Measurements from ENCODE around the gene AFG3L2. TPM values are rescaled to one million over a fixed set of nuclear protein-coding genes. Genes with fewer than 3 reads are reported as not detected.

AFG3L2 gene
- total and polyA plus RNA-seq, 9 of the 15 experiments (the other 6 are each of a cell fraction or from before 2014, with no cell fraction given): 24.1 to 109 (median 84.0) TPM

DNA sequence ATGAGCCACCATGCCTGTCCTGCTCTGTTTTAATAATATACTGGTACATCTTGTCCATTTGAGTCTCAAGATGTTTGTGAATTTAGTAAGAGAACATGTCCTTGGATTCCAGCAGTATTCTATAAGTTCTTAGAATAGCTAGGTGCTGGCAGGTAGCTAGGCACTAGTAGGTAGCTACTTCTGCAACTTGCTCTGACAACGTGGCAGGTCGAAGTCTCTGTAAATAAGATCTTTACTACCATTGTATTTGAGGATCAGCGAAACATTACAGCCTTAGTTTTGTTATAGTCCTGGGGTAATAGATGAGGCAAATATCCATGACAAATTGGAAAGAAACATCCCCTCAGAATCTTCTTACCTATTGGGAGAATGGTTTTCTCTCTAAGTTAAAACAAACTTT lies 16.5 kb upstream of the AFG3L2 start:
- 26% methylated on average over 3 of the region's 3 CpGs for WGBS (ENCODE audit: insufficient coverage, low coverage, missing lambda C conversion rate)
- H3K79me2 ChIP-seq (ENCODE audit: control insufficient read depth, insufficient read depth, low read length): no peaks in the 10 kb centered on the region
- CTCF ChIA-PET (ENCODE audit: low intra/inter-chr PET ratio): interaction anchor here (4.1 kb wide), 1 partner anchor 267 kb away, joined by 50 read pairs; no protein-coding TSS in a partner anchor
- H2AFZ ChIP-seq (ENCODE audit: low read depth, low read length): peak overlapping the region; percentile 58; the same call in 1 of the 2 replicates
- H3K4me1 ChIP-seq (replicated peaks in 1 of 2; ENCODE audit: control insufficient read depth in 2 of 2, insufficient read depth in 2 of 2, low read length in 2 of 2): peaks cover 6 to 11% of the 10 kb centered on the region in 2 experiments; a peak in 3 of 5 replicates
- POLR2A ChIA-PET: interaction anchor here (0.7 to 1.5 kb wide), 7 partner anchors 14 to 257 kb away, joined by 3 to 9 read pairs (median 3); partner anchors contain the start of genes AFG3L2 and PRELID3A
- in situ Hi-C loops (cut with MboI) (loop anchor here (5.0 kb wide), 1 partner anchor 274 kb away; no protein-coding TSS in a partner anchor), intact Hi-C loops (cut with micrococcal nuclease) (loop anchor here (5.0 kb wide), 1 partner anchor 539 kb away; no protein-coding TSS in a partner anchor)
- FAIRE-seq (no peak), ATAC-seq (no peak), DNase-seq (ENCODE audit: extremely low read depth in 1 of 4, low spot score in 3 of 4) (no peak)
- H3K9me1 ChIP-seq (ENCODE audit: control insufficient read depth, insufficient read depth, low read length): no peaks in the 10 kb centered on the region
- BruUV-seq (replicated peaks): no TSS peak
- no peak overlapping the region for H3K4me3 ChIP-seq
- no peaks in the 10 kb centered on the region for H3K9me3 ChIP-seq (replicated peaks; ENCODE audit: control insufficient read depth, insufficient read depth, low read depth, low read length)
- H3K9ac ChIP-seq (ENCODE audit: insufficient read depth in 1 of 2, low read depth in 2 of 2, low read length in 2 of 2): no peak overlapping the region
- H3K27ac ChIP-seq (ENCODE audit: extremely low read depth, low read depth, low read length): no peak overlapping the region
- no peaks in the 10 kb centered on the region for H3K36me3 ChIP-seq (ENCODE audit: control insufficient read depth, insufficient read depth, low read length)
- H4K20me1 ChIP-seq (replicated peaks; ENCODE audit: control insufficient read depth, insufficient read depth, low read length): no peaks in the 10 kb centered on the region
- no peak overlapping the region for H3K4me2 ChIP-seq (ENCODE audit: insufficient read depth, low read length)
- H3K27me3 ChIP-seq (ENCODE audit: control insufficient read depth in 2 of 2, insufficient read depth in 2 of 2, low read length in 2 of 2): no peaks in the 10 kb centered on the region
- TF ChIP-seq MAFG (tag; conservative IDR thresholded peaks at IDR 0.05): no peak
- no peak for TF ChIP-seq POLR2B (IDR thresholded peaks at IDR 0.05; ENCODE audit: low read depth, partially characterized antibody)
- no peak for TF ChIP-seq EWSR1 (IDR thresholded peaks at IDR 0.05; ENCODE audit: borderline replicate concordance, low read depth, partially characterized antibody)
- no peak for TF ChIP-seq NR1H2 (CRISPR knock-in tag; IDR thresholded peaks at IDR 0.05)
- TF ChIP-seq, protein P1, sequence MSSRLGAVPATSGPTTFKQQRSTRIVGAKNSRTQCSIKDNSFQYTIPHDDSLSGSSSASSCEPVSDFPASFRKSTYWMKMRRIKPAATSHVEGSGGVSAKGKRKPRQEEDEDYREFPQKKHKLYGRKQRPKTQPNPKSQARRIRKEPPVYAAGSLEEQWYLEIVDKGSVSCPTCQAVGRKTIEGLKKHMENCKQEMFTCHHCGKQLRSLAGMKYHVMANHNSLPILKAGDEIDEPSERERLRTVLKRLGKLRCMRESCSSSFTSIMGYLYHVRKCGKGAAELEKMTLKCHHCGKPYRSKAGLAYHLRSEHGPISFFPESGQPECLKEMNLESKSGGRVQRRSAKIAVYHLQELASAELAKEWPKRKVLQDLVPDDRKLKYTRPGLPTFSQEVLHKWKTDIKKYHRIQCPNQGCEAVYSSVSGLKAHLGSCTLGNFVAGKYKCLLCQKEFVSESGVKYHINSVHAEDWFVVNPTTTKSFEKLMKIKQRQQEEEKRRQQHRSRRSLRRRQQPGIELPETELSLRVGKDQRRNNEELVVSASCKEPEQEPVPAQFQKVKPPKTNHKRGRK (tag; IDR thresholded peaks at IDR 0.05): no peak
- no peak for TF ChIP-seq BACH1 (tag; IDR thresholded peaks at IDR 0.05)
- no peak for TF ChIP-seq WHSC1 (IDR thresholded peaks at IDR 0.05; ENCODE audit: low read length)
- TF ChIP-seq CEBPG (CRISPR knock-in tag; IDR thresholded peaks at IDR 0.05): no peak
- TF ChIP-seq CEBPG (tag; conservative IDR thresholded peaks at IDR 0.05 in 1 of 2, IDR thresholded peaks at IDR 0.05 in 1 of 2): no peak
- no peak for TF ChIP-seq RBM25 (IDR thresholded peaks at IDR 0.05; ENCODE audit: low read depth, low read length, severe bottlenecking)
- TF ChIP-seq RAD21 (CRISPR knock-in tag; conservative IDR thresholded peaks at IDR 0.05 in 1 of 2, IDR thresholded peaks at IDR 0.05 in 1 of 2): no peak
- TF ChIP-seq MAZ (CRISPR knock-in tag; conservative IDR thresholded peaks at IDR 0.05 in 1 of 2, IDR thresholded peaks at IDR 0.05 in 1 of 2): no peak
- TF ChIP-seq KDM5B (IDR thresholded peaks at IDR 0.05; ENCODE audit: insufficient replicate concordance, low read depth, low read length): no peak
- no peak for TF ChIP-seq FOXM1 (IDR thresholded peaks at IDR 0.05; ENCODE audit: low read depth)
- no peak for TF ChIP-seq FOXM1 (CRISPR knock-in tag; IDR thresholded peaks at IDR 0.05; ENCODE audit: low read depth)
- no peak for TF ChIP-seq ZNF436 (CRISPR knock-in tag; IDR thresholded peaks at IDR 0.05)
- TF ChIP-seq, protein P2, sequence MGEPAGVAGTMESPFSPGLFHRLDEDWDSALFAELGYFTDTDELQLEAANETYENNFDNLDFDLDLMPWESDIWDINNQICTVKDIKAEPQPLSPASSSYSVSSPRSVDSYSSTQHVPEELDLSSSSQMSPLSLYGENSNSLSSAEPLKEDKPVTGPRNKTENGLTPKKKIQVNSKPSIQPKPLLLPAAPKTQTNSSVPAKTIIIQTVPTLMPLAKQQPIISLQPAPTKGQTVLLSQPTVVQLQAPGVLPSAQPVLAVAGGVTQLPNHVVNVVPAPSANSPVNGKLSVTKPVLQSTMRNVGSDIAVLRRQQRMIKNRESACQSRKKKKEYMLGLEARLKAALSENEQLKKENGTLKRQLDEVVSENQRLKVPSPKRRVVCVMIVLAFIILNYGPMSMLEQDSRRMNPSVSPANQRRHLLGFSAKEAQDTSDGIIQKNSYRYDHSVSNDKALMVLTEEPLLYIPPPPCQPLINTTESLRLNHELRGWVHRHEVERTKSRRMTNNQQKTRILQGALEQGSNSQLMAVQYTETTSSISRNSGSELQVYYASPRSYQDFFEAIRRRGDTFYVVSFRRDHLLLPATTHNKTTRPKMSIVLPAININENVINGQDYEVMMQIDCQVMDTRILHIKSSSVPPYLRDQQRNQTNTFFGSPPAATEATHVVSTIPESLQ (CRISPR knock-in tag; IDR thresholded peaks at IDR 0.05): no peak
- TF ChIP-seq ZNF778 (CRISPR knock-in tag; IDR thresholded peaks at IDR 0.05): no peak
